GM04504 (cell line): ENCODE measurements around the gene PARP4.
"Not testable (repeated sequence)": the region's sequence is repeated elsewhere in the genome, so short reads cannot be mapped to it uniquely, and the experiment has no call there.

Source experiments
- DNase-seq: peaks from one replicate; pipeline ENCODE4 v3.0.0-alpha.2; 2012; ENCODE audit warnings: low read depth

PARP4 gene

DNA sequence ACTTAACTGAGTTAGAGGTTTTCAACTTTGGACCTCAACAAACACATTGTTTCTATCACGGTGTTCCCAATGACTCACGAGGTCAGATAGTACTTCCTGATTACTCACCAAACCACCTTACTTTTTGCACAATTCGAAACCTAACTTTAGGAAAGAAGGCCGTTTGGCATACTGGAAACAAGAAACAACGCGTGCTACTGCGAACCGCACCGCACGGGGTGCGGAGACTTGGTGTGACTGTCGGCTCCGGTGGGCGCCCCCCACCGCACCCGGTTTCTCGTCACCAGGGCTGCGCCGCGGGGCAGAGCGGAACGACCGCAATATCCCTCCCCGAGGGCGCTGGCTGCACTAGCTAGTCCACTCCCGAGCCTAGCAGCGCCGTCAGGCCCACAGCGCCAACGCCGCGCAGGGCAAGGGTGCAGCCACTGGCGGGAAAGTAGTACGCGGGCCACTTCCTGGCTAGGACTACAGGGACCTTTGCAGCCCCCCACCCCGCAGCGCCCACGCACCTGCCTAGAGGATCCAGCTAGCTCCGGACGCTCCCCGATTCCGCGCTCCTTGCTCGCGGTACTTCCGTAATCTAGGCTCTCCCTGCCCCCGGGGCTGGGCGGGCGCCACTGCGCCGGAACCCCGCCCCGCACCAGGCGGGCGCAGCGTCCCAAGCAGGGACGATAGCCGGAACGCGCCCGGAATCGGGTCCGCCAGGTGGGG lies at the start of gene PARP4:
Gene PARP4, minus strand, starts transcription at position 582 of the 711 bp plus-strand sequence. CDS start 9,002 bp downstream, outside the sequence.
- peak; percentile 63 for DNase-seq

GRCh38 chr13:24560579-24561187 lies 48.1 kb upstream of the PARP4 start:
- not testable (repeated sequence) for DNase-seq

- not testable (repeated sequence) for DNase-seq
Measured at GRCh38 chr13:24559431-24560218, 47.0 kb upstream of the PARP4 start.

DNA sequence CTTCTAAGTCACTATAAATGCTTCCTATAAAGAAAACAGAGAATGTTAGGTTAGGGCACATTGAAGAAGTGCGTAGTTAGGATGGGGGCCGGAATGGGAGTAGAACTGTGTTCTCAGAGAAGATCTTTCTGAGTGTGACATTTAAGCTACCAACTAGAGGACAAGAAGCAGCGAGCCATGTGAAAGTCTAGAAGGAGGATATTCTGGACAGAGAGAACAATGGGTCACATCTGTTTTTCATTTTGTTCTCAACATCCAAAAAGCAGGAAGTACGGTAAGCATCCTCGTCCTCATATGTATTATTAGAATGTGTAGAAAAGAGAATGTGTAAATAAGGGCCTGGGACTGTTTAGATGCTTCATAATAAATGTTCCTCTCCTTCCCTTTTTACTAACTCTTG lies 44.5 kb upstream of the PARP4 start:
- DNase-seq, result no peak

GRCh38 chr13:24553892-24554291 lies 41.3 kb upstream of the PARP4 start:
- DNase-seq, result not testable (repeated sequence)

DNA sequence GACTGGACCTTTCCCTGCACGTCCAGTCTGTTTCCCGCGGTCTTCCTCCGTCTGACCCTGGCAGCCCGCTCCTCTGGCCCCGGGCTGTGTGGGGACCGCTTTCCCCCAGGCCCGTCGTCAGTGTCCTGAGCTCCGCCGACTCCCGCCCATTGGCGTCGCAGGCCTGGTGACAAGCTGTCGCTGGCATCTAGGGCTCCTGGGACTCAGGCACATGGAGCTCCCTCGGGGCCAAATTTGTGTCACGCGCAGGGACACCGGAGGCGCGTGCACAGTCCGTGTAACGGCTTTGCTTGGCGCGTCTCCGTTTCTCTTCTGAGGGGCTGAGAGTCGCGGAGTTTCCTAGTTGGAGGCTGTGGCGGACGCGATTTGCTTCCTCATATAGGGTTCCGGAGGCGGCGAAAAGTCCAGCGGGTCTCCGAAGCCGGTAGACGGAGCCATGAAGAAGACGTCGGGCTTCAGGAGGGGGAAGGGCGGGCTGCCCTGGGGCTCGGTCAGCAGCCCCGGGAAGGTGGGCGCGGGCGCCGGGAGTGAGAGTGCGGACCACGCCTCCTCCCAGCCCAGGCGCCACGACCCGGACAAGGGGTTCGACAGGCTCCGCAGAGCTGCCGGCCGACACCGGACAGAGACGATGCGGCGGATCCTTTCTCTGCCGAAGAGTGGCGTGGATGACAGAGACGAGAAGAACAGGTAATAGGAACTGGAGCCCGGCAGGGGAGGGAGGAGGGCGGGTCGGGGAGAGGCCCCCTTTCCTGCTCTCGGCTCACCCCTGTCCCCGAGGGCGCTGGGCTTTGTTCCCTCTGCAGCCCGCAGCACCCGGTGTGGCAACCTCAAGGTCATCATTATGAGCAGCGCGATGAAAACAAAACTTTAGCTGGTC lies 29.1 kb upstream of the PARP4 start:
- not testable (repeated sequence) for DNase-seq

DNA sequence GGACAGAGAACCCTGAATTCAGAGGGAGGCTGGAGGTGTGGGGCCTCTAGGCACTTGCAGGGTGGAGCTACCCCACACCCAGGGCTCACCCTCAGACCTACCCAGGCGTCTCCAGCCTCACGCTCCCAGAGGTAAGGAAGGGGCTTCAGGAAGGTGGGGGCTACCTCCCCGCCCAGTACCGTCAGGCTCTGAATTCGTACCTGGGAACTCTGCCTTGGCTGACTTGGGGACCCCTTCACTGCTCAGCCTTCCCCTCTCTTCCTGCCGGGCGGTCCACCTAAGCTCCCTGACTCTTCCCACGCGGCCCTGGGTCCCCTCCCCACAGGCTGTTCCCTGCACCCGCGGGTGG lies 28.5 kb upstream of the PARP4 start:
- DNase-seq, result no peak

GRCh38 chr13:24540236-24541126 lies 27.9 kb upstream of the PARP4 start:
- no peak for DNase-seq

GRCh38 chr13:24539500-24540165 lies 27.1 kb upstream of the PARP4 start:
- DNase-seq, result no peak

GRCh38 chr13:24529478-24529877 lies 16.9 kb upstream of the PARP4 start:
- no peak for DNase-seq

GRCh38 chr13:24528816-24529398 lies 16.3 kb upstream of the PARP4 start:
- no peak for DNase-seq

DNA sequence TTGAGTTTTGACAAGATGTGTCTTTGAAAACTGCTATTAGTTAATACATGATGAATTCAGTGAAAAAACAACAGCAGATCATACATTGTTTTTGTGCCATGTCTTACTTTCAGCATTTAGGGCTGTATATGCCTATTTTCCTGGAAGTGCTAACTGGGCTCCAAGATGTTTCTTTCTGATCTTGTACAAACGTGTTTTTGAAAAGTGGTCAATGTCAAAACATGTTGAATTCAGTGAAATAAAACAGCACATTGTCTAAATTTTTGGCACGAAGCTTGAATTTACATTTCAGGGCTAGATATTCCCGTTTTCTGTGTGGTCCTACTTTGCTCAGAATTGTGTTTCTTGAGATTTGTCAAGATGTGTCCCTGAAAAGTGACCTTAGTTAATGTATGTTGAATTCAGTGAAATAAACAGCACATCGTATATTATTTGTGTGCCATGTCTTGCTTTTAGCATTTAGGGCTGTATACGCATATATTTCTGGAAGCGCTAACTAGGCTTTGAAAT lies 14.7 kb upstream of the PARP4 start:
- no peak for DNase-seq

DNA sequence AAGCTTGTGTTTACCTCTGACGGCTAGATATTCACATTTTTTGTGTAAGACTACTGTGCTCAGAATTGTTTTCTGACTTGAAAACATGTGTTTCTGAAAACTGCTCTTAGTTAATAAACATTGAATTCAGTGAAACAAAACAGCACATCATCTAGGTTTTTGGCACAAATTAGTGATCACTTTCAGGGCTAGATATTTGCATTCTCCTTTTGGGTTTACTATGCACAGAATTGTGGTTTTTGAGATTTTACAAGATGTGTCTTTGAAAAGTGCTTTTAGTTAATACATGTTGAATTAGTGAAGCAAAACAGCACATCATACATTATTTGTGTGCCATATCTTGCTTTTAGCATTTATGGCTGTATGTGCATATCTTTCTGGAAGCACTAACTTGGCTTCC lies 8.2 kb upstream of the PARP4 start:
- DNase-seq, result no peak

DNA sequence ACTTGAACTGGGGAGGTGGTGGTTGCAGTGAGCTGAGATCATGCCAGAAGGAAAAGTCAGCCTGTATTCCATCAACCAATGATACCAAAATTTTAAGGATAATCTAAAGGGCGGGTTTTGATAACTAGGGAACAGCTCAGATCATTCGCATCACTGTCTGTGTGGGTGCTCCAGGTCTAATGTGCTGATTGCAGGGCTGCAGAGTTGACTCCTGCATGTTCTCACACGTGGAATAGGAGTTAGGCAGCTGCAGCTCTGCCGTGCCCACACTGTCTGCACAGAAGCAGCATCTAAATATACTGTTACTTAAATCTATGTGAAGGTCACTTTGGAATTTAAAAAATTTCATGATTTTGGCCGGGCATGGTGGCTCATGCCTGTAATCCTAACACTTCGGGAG lies 4.3 kb upstream of the PARP4 start:
- no peak for DNase-seq

DNA sequence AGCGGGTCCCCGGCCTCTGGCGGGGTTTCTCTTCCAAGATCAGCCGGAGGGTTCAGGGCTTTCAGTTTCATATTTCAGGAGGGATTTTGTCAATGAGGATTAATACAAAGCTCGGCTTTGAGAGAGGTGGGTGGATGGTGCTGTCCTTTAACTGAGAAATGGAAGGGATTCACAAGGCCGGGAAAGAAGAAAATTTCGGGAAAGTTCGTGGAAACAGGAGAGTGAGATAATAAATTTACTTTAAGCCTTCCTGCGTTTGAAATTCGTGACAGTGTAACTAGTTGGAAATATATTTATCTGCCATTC lies 283 bp upstream of the PARP4 start:
- DNase-seq, result no peak

GRCh38 chr13:24511816-24512196 lies 772 bp downstream of the PARP4 start:
- no peak for DNase-seq

DNA sequence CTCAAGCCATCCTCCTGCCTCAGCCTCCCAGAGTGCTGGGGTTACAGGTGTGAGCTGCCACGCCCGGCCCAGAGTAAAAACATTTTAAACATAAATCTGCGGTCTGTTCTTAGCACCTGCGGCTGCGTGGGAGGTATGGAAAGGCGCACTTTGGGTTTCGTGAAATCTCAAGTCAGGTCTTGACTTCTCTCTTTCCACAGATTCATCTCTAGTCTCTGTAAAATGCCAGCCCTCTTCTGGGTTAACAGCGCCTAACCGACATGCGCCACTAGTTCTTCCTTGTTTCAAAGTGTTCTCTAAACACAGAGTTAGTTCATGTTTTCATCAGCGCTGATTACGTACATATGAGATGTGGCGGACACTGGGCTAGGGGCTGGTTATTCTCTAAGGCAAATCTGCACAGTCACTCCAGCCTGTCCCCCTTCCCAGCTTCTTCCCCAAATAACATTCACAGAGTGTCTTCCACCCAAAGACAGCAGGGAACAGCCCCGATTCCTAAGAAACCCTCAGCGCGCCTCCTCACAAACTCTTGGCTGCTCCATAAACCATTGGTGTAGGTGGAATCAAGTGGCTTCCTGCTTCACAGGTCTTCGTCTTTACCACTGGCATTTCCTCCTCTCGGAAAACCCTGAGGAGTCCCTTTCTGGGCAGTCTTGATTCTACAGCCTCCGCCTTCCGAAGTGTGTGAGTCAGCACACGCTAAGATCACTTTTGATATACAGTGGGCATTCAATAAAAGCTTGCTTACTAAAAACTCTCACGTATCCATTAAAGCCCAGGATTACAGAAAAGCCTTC lies 1.4 kb downstream of the PARP4 start:
- peak; percentile 66 for DNase-seq

GRCh38 chr13:24506698-24507335 lies 5.8 kb downstream of the PARP4 start:
- DNase-seq, result no peak

DNA sequence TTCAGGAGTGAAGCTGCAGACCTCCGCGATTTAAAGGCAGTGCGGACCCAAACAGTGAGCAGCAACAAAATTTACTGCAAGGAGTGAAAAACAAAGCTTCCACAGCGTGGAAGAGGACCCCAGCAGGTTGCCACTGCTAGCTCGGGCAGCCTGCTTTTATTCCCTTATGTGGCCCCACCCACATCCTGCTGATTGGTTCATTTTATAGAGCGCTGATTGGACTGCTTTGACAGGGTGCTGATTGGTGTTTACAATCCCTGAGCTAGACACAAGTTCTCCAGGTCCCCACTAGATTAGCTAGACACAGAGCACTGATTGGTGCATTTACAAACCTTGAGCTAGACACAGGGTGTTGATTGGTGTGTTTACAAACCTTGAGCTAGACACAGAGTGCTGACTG lies 6.3 kb downstream of the PARP4 start:
- DNase-seq, result not testable (repeated sequence)
